Stimulated activated CD4-positive, alpha-beta T cell treated with anti-CD3 and anti-CD28 coated beads, Interleukin-15, amount 100 ng/mL, for 24 hours (primary cell): ENCODE data around the gene AUTS2.

Experiments
- DNase-seq: peaks from one replicate; pipeline ENCODE4 v3.0.0-alpha.2; 2020

The AUTS2 gene

GRCh38 chr7:70298780-70299471, 700.7 kb downstream of the AUTS2 start:
- no peak for DNase-seq

GRCh38 chr7:70299472-70299807, 701.2 kb downstream of the AUTS2 start:
- no peak for DNase-seq

- no peak for DNase-seq
Observed at GRCh38 chr7:70301673-70302185, 703.5 kb downstream of the AUTS2 start.

- DNase-seq = no peak
Observed at GRCh38 chr7:70303309-70303708, 705.0 kb downstream of the AUTS2 start.

- DNase-seq = no peak
Observed at GRCh38 chr7:70303780-70304179, 705.5 kb downstream of the AUTS2 start.

- no peak for DNase-seq
Observed at GRCh38 chr7:70306173-70306572, 707.9 kb downstream of the AUTS2 start.

GRCh38 chr7:70307544-70308106, 709.4 kb downstream of the AUTS2 start:
- DNase-seq = no peak

GRCh38 chr7:70312336-70312735, 714.1 kb downstream of the AUTS2 start:
- no peak for DNase-seq

- DNase-seq = no peak
Observed at GRCh38 chr7:70313271-70313670, 715.0 kb downstream of the AUTS2 start.

- no peak for DNase-seq
Observed at GRCh38 chr7:70313687-70314086, 715.4 kb downstream of the AUTS2 start.

- no peak for DNase-seq
Observed at GRCh38 chr7:70314221-70314620, 715.9 kb downstream of the AUTS2 start.

GRCh38 chr7:70316745-70317144, 718.5 kb downstream of the AUTS2 start:
- peak; percentile 2 for DNase-seq

- DNase-seq = no peak
Observed at GRCh38 chr7:70317356-70317755, 719.1 kb downstream of the AUTS2 start.

GRCh38 chr7:70318511-70318910, 720.2 kb downstream of the AUTS2 start:
- no peak for DNase-seq

GRCh38 chr7:70319057-70319456, 720.8 kb downstream of the AUTS2 start:
- no peak for DNase-seq

GRCh38 chr7:70321016-70321590, 722.8 kb downstream of the AUTS2 start:
- no peak for DNase-seq

GRCh38 chr7:70322856-70323255, 724.6 kb downstream of the AUTS2 start:
- DNase-seq = no peak

- no peak for DNase-seq
Observed at GRCh38 chr7:70325509-70326101, 727.3 kb downstream of the AUTS2 start.

GRCh38 chr7:70334295-70334694, 736.0 kb downstream of the AUTS2 start:
- DNase-seq = no peak

GRCh38 chr7:70334871-70335270, 736.6 kb downstream of the AUTS2 start:
- DNase-seq = no peak

GRCh38 chr7:70336536-70336935, 738.3 kb downstream of the AUTS2 start:
- DNase-seq = no peak

GRCh38 chr7:70338015-70338414, 739.7 kb downstream of the AUTS2 start:
- no peak for DNase-seq

GRCh38 chr7:70340236-70340635, 742.0 kb downstream of the AUTS2 start:
- DNase-seq = no peak

- no peak for DNase-seq
Observed at GRCh38 chr7:70341446-70341845, 743.2 kb downstream of the AUTS2 start.
